ENCODE measurements around the gene FDXACB1. TPM values are rescaled to one million over a fixed set of nuclear protein-coding genes. Genes with fewer than 3 reads are reported as not detected.

FDXACB1 gene
- total RNA-seq, 1 experiment from 2014 or later: 5.4 TPM

DNA sequence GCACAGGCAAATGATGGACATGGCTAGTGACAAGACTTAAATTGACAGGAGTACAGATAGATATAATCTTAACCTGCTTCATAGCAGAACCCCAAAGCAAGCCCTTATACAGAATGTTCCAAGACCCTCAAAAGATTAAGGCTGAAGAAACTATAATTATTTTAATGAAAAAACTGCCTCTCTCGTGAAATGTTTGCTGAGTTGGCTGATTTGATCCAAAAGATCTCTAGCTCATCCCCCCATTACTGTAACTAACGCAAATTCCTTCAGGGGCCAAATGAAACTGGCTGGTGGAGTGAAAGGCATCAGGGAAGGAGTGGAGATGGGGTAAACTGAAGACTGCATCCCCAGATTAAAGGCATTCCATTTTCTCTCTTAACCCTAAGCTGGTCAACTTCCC lies 26.9 kb downstream of the FDXACB1 start:
- H3K27me3 ChIP-seq (replicated peaks; ENCODE audit: insufficient read depth, low read depth, low read length, poor library complexity): no peaks in the 10 kb centered on the region

DNA sequence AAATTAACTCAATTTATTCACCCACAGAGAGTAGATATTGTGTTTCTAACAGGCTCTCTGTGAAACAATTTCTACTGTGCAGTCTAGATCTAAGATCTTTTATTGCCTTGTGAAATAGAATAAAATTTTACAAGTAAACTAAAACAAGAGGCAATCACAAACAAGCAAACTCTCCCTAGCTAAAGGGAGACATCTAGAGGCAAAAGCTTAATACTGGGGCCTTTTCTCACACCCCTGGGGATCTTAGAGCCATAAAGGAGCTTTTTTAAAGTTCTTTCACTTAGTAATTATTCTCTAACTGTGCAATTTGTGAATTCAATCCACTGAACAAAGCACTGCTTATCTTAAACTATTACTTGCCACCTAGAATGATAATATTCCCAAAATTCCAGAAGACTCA lies 27.3 kb downstream of the FDXACB1 start:
- ChIA-PET POLR2A (ENCODE audit: low non-redundant PET) (no interaction called here), CTCF (interaction anchor here (0.5 to 1.0 kb wide), 2 partner anchors 75 to 280 kb away, joined by 3 read pairs; no protein-coding TSS in a partner anchor)
- peaks cover 7% of the 10 kb centered on the region for H3K4me1 ChIP-seq (ENCODE audit: insufficient read depth, low read length, poor library complexity, severe bottlenecking)
- intact Hi-C loops (cut with micrococcal nuclease; ENCODE audit: unreplicated experiment): no loop called here
- DNase-seq (ENCODE audit: low spot score): peak; percentile 41
- no TSS peak for BruUV-seq (replicated peaks)
- H3K27me3 ChIP-seq (replicated peaks; ENCODE audit: insufficient read depth, low read depth, low read length, poor library complexity): no peaks in the 10 kb centered on the region
- no peak overlapping the region for H3K27ac ChIP-seq (ENCODE audit: low read depth, low read length, poor library complexity, severe bottlenecking)
- H3K4me3 ChIP-seq (ENCODE audit: low read depth, low read length, poor library complexity, severe bottlenecking): no peak overlapping the region
- H3K36me3 ChIP-seq (ENCODE audit: insufficient read depth, low read length, poor library complexity, severe bottlenecking): peaks cover 31% of the 10 kb centered on the region
- H3K9me3 ChIP-seq (ENCODE audit: low read depth, low read length, poor library complexity, severe bottlenecking): no peaks in the 10 kb centered on the region
- TF ChIP-seq, protein P1, sequence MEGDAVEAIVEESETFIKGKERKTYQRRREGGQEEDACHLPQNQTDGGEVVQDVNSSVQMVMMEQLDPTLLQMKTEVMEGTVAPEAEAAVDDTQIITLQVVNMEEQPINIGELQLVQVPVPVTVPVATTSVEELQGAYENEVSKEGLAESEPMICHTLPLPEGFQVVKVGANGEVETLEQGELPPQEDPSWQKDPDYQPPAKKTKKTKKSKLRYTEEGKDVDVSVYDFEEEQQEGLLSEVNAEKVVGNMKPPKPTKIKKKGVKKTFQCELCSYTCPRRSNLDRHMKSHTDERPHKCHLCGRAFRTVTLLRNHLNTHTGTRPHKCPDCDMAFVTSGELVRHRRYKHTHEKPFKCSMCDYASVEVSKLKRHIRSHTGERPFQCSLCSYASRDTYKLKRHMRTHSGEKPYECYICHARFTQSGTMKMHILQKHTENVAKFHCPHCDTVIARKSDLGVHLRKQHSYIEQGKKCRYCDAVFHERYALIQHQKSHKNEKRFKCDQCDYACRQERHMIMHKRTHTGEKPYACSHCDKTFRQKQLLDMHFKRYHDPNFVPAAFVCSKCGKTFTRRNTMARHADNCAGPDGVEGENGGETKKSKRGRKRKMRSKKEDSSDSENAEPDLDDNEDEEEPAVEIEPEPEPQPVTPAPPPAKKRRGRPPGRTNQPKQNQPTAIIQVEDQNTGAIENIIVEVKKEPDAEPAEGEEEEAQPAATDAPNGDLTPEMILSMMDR (conservative IDR thresholded peaks at IDR 0.05; ENCODE audit: low read depth, low read length): peak; percentile 64
- TF ChIP-seq EZH2 (IDR thresholded peaks at IDR 0.05; ENCODE audit: borderline replicate concordance, low read depth, low read length, poor library complexity, severe bottlenecking): no peak

More for the DNA sequence above, 26.9 kb downstream of the FDXACB1 start:
- no peak for DNase-seq (ENCODE audit: low spot score)
- no TSS peak for BruUV-seq (replicated peaks)
- ChIA-PET CTCF (interaction anchor here (0.6 to 1.0 kb wide), 4 partner anchors 20 to 280 kb away, joined by 3 to 8 read pairs (median 6); no protein-coding TSS in a partner anchor), POLR2A (ENCODE audit: low non-redundant PET) (no interaction called here)
- no peaks in the 10 kb centered on the region for H3K9me3 ChIP-seq (ENCODE audit: low read depth, low read length, poor library complexity, severe bottlenecking)
- H3K27ac ChIP-seq (ENCODE audit: low read depth, low read length, poor library complexity, severe bottlenecking): no peak overlapping the region
- peaks cover 2% of the 10 kb centered on the region for H3K4me1 ChIP-seq (ENCODE audit: insufficient read depth, low read length, poor library complexity, severe bottlenecking)
- no peak overlapping the region for H3K4me3 ChIP-seq (ENCODE audit: low read depth, low read length, poor library complexity, severe bottlenecking)
- TF ChIP-seq, protein P1 (conservative IDR thresholded peaks at IDR 0.05; ENCODE audit: low read depth, low read length): no peak
- no peak for TF ChIP-seq EZH2 (IDR thresholded peaks at IDR 0.05; ENCODE audit: borderline replicate concordance, low read depth, low read length, poor library complexity, severe bottlenecking)
- peaks cover 33% of the 10 kb centered on the region for H3K36me3 ChIP-seq (ENCODE audit: insufficient read depth, low read length, poor library complexity, severe bottlenecking)
- intact Hi-C loops (cut with micrococcal nuclease; ENCODE audit: unreplicated experiment): no loop called here

DNA sequence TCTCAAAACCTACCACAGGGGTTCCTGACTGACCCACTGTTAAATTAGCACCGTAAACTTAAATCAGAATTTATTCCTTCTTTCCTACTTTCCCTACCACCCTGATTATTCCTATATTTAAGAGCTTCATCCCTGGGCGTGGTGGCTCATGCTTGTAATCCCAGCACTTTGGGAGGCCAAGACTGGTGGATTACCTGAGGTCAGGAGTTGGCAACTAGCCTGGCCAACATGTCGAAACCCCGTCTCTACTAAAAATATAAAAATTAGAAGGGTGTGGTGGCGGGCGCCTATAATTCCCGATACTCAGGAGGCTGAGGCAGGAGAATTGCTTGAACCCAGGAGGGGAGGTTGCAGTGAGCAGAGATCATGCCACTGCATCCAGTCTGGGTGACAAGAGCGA lies 27.9 kb downstream of the FDXACB1 start:
- intact Hi-C loops (cut with micrococcal nuclease; ENCODE audit: unreplicated experiment): no loop called here
- Histone ChIP-seq H3K36me3 (ENCODE audit: insufficient read depth, low read length, poor library complexity, severe bottlenecking) (peaks cover 31% of the 10 kb centered on the region), H3K4me1 (ENCODE audit: insufficient read depth, low read length, poor library complexity, severe bottlenecking) (peaks cover 12% of the 10 kb centered on the region), H3K9me3 (ENCODE audit: low read depth, low read length, poor library complexity, severe bottlenecking) (no peaks in the 10 kb centered on the region), H3K27ac (ENCODE audit: low read depth, low read length, poor library complexity, severe bottlenecking) (no peak overlapping the region), H3K4me3 (ENCODE audit: low read depth, low read length, poor library complexity, severe bottlenecking) (no peak overlapping the region), H3K27me3 (replicated peaks; ENCODE audit: insufficient read depth, low read depth, low read length, poor library complexity) (no peaks in the 10 kb centered on the region)
- TF ChIP-seq, protein P1 (conservative IDR thresholded peaks at IDR 0.05; ENCODE audit: low read depth, low read length): no peak
- TF ChIP-seq EZH2 (IDR thresholded peaks at IDR 0.05; ENCODE audit: borderline replicate concordance, low read depth, low read length, poor library complexity, severe bottlenecking): no peak
- POLR2A ChIA-PET (ENCODE audit: low non-redundant PET): no interaction called here
- BruUV-seq (replicated peaks): no TSS peak
- CTCF ChIA-PET: interaction anchor here (0.5 to 1.0 kb wide), 2 partner anchors 76 to 279 kb away, joined by 3 read pairs; no protein-coding TSS in a partner anchor
- DNase-seq (ENCODE audit: low spot score): no peak

All from A673 (cell line).